Measurements from ENCODE around the gene PLGRKT.
"Not testable (repeated sequence)": the region's sequence is repeated elsewhere in the genome, so short reads cannot be mapped to it uniquely, and the experiment has no call there.

The PLGRKT gene

GRCh38 chr9:5429873-5430564, 7.7 kb downstream of the PLGRKT start:
- no peak for DNase-seq

DNA sequence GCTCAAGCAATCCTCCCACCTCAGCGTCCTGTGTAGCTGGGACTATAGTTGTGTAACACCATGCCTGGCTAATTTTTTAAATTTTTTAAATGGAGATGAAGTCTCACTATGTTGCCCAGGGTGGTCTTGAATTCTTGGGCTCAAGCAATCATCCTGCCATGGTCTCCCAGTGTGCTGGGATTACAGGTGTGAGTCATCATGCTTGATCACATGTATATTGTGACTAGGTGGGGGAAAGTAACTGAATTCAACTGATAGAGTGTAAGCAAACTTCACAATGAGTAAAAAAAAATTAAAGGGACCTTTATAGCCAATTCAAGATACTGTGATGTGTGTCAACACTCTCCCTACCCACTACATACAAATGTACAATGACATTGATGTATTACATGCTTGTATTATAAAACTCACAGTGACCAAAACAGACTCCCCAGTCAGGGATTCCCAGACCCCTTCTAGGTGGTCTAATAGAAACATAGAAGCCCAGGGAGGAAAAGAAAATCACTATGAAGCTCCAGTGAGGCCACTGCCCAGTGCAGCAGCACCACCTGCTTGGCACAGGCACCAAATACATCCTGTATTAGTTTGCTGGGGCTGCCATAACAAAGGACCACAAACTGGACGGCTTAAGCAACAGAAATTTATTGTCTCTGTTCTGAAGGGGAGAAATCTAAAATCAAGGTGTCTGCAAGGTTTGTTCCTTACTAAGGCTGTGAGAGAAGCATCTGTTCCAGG, 8.8 kb downstream of the PLGRKT start:
- no peak for DNase-seq

GRCh38 chr9:5428172-5428571, 9.6 kb downstream of the PLGRKT start:
- no peak for DNase-seq

DNA sequence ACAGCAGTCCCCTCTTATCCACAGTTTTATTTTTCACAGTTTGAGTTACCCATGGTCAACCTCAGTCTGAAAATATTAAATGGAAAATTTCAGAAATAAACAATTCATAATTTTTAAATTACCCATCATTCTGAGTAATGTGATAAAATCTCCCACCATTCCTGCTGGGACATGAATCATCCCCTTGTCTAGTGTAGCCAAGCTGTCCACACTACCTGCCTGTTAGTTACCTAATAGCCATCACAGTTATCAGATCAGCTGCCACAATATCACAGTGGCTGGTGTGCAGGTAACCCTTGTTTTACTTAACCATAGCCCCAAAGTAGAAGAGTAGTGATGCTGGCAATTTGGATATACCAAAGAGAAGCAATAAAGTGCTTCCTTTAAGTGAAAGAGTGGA, 10.7 kb downstream of the PLGRKT start:
- no peak for DNase-seq

DNA sequence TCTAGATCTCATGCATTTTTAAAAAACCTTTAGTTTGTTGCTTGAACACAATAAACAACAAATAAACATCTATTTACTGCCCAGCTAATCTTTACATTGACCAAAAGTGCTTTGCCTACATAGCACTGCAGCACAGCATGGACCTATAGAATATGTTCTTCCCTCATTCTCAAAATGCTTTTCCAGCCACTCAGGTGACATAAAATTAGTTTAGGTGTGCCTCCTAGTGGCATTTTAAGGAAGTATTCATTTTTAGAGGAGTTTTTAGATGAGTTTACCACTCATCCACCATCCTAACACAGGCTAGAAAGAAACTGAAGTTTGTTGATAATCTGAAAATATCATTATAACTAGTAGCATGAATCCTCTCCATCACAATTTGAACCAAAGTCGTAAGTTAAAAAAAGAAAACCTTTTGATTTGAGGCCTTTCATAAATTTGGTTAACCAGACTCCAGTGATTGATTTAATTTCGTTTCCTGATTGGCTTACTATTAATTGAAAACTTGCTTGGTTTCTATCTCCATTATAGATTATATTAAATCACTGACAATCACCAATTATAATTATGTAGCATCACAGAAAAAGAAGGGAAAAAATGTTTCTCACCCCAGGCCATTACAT, 12.6 kb downstream of the PLGRKT start:
- peak; percentile 18 for DNase-seq

DNA sequence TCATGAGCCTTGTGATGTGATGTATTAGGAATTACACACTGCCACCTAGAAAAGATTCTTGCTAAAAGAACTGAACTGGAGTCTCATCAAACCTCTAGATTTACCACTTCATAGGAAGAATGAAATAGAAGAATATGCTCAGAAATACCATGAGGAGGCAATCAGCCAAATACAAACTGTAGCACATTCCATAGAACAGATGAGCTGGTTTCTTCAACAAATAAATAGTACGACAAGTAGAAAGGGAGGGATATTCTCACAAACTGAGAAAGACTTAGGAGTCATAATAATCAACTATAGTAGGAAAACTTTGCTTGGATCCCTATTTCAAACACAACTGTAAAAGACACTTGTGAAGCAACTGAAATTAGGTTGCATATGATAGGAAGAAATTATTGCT, 15.4 kb downstream of the PLGRKT start:
- DNase-seq: no peak

DNA sequence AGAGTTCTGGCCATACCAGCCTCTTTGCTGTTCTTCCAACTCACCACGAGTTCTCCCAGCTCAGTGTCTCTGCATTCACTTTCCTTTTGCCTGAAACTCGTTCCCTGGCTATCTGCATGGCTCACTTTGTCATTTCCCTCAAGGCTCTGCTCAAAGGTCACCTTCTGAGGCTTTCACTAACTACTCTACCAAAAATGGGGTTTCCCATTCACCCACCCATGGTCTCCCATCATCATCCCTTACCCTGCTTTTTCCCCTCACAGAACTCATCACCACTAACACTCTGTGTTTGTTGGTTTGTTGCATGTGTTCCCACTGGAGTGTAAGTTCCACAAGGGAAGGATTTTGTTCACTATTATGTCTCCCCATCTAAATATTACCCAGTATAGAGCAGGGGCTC, 16.6 kb downstream of the PLGRKT start:
- DNase-seq: no peak

GRCh38 chr9:5419987-5420386, 17.7 kb downstream of the PLGRKT start:
- no peak for DNase-seq

DNA sequence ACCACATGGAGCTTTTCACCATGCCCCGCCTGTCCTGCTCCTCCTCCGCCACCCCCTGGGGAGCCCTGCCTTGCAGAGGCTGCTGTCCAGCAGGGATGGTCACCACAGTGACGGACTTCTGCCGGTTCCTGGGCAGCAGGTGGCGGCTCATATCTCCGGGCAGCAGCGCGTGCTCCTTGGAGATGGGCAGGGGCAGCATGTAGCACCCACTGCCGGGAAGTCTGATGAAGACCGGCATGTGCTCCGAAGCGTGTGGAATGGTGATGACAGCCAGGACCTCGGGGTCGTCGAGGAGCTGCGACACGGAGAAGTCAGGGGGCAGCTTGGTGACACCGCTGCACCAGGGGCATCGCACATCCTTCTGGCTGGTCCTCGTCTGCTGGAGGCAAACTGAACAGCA, 19.2 kb downstream of the PLGRKT start:
- DNase-seq: no peak

DNA sequence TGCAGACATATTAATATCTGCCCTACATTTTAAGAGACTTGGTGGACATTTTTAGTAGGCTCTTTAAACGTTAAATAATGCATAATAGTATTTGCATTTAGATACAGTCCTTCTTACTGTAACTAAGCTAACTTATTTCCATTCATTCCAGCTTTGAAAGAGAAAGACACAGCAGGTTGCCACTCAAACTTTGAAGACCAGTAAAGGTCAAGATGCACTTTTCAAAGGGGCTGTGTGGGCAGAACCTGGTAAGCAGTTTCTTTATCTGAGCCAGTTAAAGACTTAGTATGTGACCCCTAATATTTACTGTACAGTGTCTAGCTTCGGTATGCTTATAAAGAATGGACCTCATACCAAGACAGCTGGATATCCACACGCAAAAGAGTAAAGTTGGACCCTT, 20.8 kb downstream of the PLGRKT start:
- DNase-seq: no peak

DNA sequence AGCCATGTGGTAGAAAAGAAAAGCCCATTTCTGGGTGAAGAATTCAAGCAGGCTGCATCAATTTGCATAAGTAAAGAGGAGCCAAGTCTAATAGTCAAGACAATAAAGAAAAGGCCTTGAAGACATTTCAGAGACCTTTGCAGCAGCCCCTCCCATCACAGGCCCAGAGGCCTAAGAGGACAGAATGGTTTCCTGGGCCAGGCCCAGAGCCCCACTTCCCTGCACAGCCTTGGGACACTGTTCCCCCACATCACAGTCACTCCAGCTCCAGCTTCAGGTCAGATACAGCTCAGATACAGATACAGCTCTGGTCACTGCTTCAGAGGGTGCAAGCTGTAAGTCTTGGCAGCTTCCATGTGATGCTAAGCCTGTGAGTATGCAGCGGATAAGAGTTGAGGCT, 29.1 kb downstream of the PLGRKT start:
- no peak for DNase-seq

DNA sequence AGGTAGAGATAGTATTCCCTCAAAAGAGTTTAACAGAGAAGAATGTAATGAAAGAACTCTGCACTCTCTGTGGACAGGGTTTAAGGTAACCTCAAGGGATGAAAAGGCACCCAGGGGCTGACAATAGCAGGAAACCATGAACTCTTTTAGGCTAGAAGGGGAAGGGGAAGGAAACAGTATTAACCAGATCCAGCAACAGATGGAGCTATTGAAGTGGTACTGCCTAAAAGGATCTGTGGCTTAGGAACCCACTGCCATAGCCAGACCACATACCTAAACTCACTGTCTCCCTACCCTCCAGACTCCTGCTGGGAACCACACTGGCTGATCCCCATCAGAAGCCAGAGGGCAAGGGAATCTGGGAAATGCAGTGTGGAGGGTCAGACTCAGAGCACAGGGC, 35.5 kb downstream of the PLGRKT start:
- no peak for DNase-seq

DNA sequence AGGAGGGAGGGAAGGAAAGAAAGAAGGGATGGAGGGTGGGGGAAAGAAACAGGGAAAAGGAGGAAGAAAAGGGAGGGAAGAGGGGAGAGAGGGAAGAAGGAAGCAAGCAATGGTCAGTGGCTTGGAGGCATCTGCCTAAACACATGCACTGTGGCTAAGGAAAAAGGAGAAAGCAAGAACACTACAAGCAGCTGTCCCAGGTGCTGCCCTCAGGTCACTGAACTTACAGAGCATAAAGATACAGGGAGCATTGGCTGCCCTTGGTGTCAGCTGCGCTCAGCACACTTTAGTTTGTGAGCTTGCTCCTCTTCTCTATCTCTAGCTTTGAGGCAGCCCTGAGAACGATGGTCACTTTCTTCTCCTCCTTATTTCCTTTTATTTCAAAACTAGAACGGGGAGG, 40.2 kb downstream of the PLGRKT start:
- DNase-seq: not testable (repeated sequence)

GRCh38 chr9:5395428-5395827, 42.3 kb downstream of the PLGRKT start:
- DNase-seq: no peak

GRCh38 chr9:5393976-5394375, 43.7 kb downstream of the PLGRKT start:
- DNase-seq: not testable (repeated sequence)

DNA sequence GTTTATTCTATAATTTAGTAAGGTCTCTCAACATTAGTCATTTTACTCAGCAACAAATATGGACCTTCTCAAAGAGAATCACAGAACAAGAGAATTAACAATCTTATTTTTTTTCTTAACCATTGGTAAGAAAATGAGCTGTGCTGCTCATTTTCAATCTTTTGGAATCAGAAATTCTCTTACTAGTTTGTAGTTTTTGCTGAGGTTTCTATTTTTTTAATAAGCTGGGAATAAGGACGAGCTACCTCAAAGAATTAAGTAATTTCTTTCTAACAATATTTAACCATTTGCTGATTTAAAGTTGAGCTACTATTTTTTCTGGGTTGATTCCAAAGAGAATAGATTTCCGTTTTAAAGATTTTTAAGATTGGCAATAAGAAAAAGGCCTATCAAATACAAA, 44.2 kb downstream of the PLGRKT start:
- no peak for DNase-seq

GRCh38 chr9:5392285-5392684, 45.4 kb downstream of the PLGRKT start:
- DNase-seq: no peak

GRCh38 chr9:5389109-5389732, 48.5 kb downstream of the PLGRKT start:
- DNase-seq: peak; percentile 24

GRCh38 chr9:5388026-5388819, 49.5 kb downstream of the PLGRKT start:
- no peak for DNase-seq

DNA sequence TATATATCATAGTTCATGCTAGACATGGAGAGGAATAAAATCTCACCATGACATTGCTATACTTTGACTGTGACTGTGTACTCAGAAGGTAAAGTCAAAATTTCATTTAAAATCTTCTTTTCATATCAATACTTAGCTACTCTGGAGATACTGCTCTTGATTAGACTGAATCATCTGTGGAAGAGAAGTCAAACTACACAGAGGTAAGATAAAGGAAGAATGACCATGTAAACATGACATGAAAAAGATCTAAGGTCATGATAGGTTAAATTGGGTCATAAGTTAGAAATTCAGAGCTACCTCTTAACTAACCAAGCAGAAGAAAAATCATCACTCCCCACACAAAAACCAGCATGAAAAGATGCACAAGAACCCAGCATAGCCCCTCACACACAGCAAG, 53.3 kb downstream of the PLGRKT start:
- no peak for DNase-seq

DNA sequence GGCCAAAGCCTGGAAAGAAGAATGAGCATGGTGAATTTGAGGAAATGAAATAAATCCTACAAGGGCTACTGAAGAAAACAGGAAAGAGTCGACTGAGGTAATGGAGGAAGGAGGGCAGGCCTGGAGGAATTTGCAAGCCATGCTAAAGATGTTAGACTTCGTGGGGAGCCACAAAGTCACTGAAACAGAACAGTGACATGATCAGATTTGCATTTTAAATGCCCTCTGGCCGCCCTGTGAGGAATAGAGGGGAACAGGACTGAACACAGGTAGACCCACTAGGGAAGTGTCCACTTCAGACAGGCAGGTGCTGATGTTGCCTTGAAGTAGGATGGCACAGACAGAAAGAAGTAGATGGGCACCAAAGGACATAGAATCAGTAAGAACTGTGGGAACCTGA, 55.2 kb downstream of the PLGRKT start:
- no peak for DNase-seq

- no peak for DNase-seq
Measured at GRCh38 chr9:5375790-5376477, 61.8 kb downstream of the PLGRKT start.
